GM23338 (cell line): Measurements from ENCODE around the gene SELENOK. TPM values are rescaled to one million over a fixed set of nuclear protein-coding genes. Genes with fewer than 3 reads are reported as not detected.

Experiments used
- ATAC-seq: fragments of 200-7000 bp; cut with Tn5 transposase; 3 replicates; pipeline ENCODE4 v1.9.1; 2020
- DNase-seq: peaks from one replicate; pipeline ENCODE4 v3.0.0-alpha.2; 2015; ENCODE audit warnings: low spot score
- H2AFZ ChIP-seq: fragments of 200-600 bp; sonication (generic); 2 replicates; pipeline ENCODE4 v1.8.0; 2016; ENCODE audit warnings: antibody characterized with exemption, mild to moderate bottlenecking, moderate library complexity
- H3F3A ChIP-seq: fragments of 200-600 bp; sonication (generic); replicated peaks from 2 replicates; pipeline ENCODE4 v1.8.0; 2017; ENCODE audit warnings: antibody characterized with exemption, mixed run types, low read depth
- H3K27ac ChIP-seq: fragments of 200-600 bp; sonication (generic); 2 replicates; pipeline ENCODE4 v1.6.1; 2016; ENCODE audit warnings: low read depth
- H3K27me3 ChIP-seq: fragments of 200-600 bp; sonication (generic); 2 replicates; pipeline ENCODE4 v1.8.0; 2016; ENCODE audit warnings: mild to moderate bottlenecking, mixed run types, moderate library complexity; ENCODE audit not compliant: insufficient read depth
- H3K36me3 ChIP-seq: fragments of 200-600 bp; sonication (generic); 2 replicates; pipeline ENCODE4 v1.8.0; 2016; ENCODE audit warnings: mild to moderate bottlenecking; ENCODE audit not compliant: insufficient read depth
- H3K4me1 ChIP-seq: fragments of 200-600 bp; sonication (generic); 2 replicates; pipeline ENCODE4 v1.8.0; 2016; ENCODE audit warnings: mild to moderate bottlenecking, moderate library complexity; ENCODE audit not compliant: insufficient read depth
- H3K4me2 ChIP-seq: fragments of 200-600 bp; sonication (generic); 2 replicates; pipeline ENCODE4 v1.7.1; 2017; ENCODE audit warnings: mixed run types
- H3K4me3 ChIP-seq: fragments of 200-600 bp; sonication (generic); 2 replicates; pipeline ENCODE4 v1.6.1; 2016; ENCODE audit warnings: mixed run types
- H3K79me2 ChIP-seq: fragments of 200-600 bp; sonication (generic); replicated peaks from 2 replicates; pipeline ENCODE4 v1.8.0; 2017; ENCODE audit warnings: mild to moderate bottlenecking; ENCODE audit not compliant: insufficient read depth
- H3K9me2 ChIP-seq: fragments of 200-600 bp; sonication (generic); 2 replicates; pipeline ENCODE4 v1.8.0; 2017; ENCODE audit not compliant: insufficient read depth
- H4K20me1 ChIP-seq: fragments of 200-600 bp; sonication (generic); replicated peaks from 2 replicates; pipeline ENCODE4 v1.8.0; 2017; ENCODE audit warnings: mild to moderate bottlenecking; ENCODE audit not compliant: insufficient read depth
- H3K27ac Mint-ChIP-seq: 2 replicates; pipeline ENCODE4 v1.8.0; 2020; ENCODE audit warnings: inconsistent platforms, mild to moderate bottlenecking, moderate library complexity, mixed read lengths
- H3K27me3 Mint-ChIP-seq: 3 replicates; pipeline ENCODE4 v1.8.0; 2022; ENCODE audit warnings: low read depth, mild to moderate bottlenecking, moderate library complexity, mixed read lengths, inconsistent platforms; ENCODE audit not compliant: insufficient read depth, poor library complexity
- H3K36me3 Mint-ChIP-seq: 3 replicates; pipeline ENCODE4 v1.8.0; 2021; ENCODE audit warnings: low read depth, mild to moderate bottlenecking, inconsistent platforms, moderate library complexity, mixed read lengths
- H3K4me1 Mint-ChIP-seq: 3 replicates; pipeline ENCODE4 v1.8.0; 2020; ENCODE audit warnings: mild to moderate bottlenecking, inconsistent platforms, mixed read lengths
- H3K4me3 Mint-ChIP-seq: 3 replicates; pipeline ENCODE4 v1.8.0; 2021; ENCODE audit warnings: moderate library complexity, mild to moderate bottlenecking, inconsistent platforms, mixed read lengths
- H3K9me3 Mint-ChIP-seq: 3 replicates; pipeline ENCODE4 v1.8.0; 2020; ENCODE audit warnings: moderate library complexity, mild to moderate bottlenecking, inconsistent platforms, mixed read lengths
- CREB1 ChIP-seq: fragments of 250-450 bp; sonication (Bioruptor Pico); IDR thresholded peaks from 2 replicates; pipeline ENCODE4 v1.5.0; 2020; ENCODE audit warnings: low read depth, mild to moderate bottlenecking, moderate library complexity
- CTCF ChIP-seq, 2 experiments: fragments of 200-600 bp in 1 of 2; sonication (generic) in 1 of 2; conservative IDR thresholded peaks; 2 replicates each; pipeline versions ENCODE4 v1.5.1 to v1.6.1; 2016 to 2017; ENCODE audit warnings: antibody characterized with exemption in 2 of 2, low read depth in 2 of 2, mild to moderate bottlenecking in 2 of 2, moderate library complexity in 1 of 2
- ETS1 ChIP-seq: IDR thresholded peaks from 2 replicates; pipeline ENCODE4 v1.6.1; 2016; ENCODE audit warnings: antibody characterized with exemption
- EZH2 ChIP-seq: fragments of 200-600 bp; sonication (generic); IDR thresholded peaks from one replicate; pipeline ENCODE4 v1.8.0; 2017; ENCODE audit warnings: antibody characterized with exemption, mild to moderate bottlenecking, low read depth; ENCODE audit not compliant: unreplicated experiment
- EZH2phosphoT487 ChIP-seq: fragments of 200-600 bp; sonication (generic); IDR thresholded peaks from one replicate; pipeline ENCODE4 v1.8.1; 2018; ENCODE audit warnings: antibody characterized with exemption; ENCODE audit not compliant: unreplicated experiment
- JUNB ChIP-seq: IDR thresholded peaks from one replicate; pipeline ENCODE4 v1.6.1; 2016; ENCODE audit warnings: antibody characterized with exemption; ENCODE audit not compliant: unreplicated experiment
- NANOG ChIP-seq: IDR thresholded peaks from 2 replicates; pipeline ENCODE4 v1.6.1; 2016; ENCODE audit warnings: antibody characterized with exemption, borderline replicate concordance
- POLR2AphosphoS5 ChIP-seq: IDR thresholded peaks from 2 replicates; pipeline ENCODE4 v1.6.1; 2016; ENCODE audit warnings: antibody characterized with exemption, low read depth
- REST ChIP-seq: IDR thresholded peaks from one replicate; pipeline ENCODE4 v1.6.1; 2018; ENCODE audit warnings: antibody characterized with exemption; ENCODE audit not compliant: unreplicated experiment
- STAT1 ChIP-seq: IDR thresholded peaks from one replicate; pipeline ENCODE4 v1.6.1; 2016; ENCODE audit warnings: antibody characterized with exemption; ENCODE audit not compliant: unreplicated experiment
- ZNF331 ChIP-seq: fragments of 250-450 bp; sonication (Bioruptor Pico); IDR thresholded peaks from 2 replicates; pipeline ENCODE4 v1.5.0; 2020; ENCODE audit warnings: low read depth, mild to moderate bottlenecking, moderate library complexity
- ZNF462 ChIP-seq: fragments of 250-450 bp; sonication (Bioruptor Pico); IDR thresholded peaks from 2 replicates; pipeline ENCODE4 v1.5.0; 2020; ENCODE audit warnings: mild to moderate bottlenecking, moderate library complexity
- polyA plus RNA-seq: library from polyadenylated mRNA; unstranded; fragments of >200 nt; fragmentation: Nextera tagmentation; extraction: Ambion mirVana; gene quantifications from 2 replicates; pipeline ENCODE4 v1.2.1, GENCODE V29; 2016
- total RNA-seq: library from RNA; depleted of rRNA; stranded (reverse); fragments of >200 nt; shearing (Covaris generic); gene quantifications from 2 replicates; pipeline ENCODE4 v1.2.3, GENCODE V29; 2014

Gene SELENOK
- total and polyA plus RNA-seq, 2 experiments from 2014 or later: 21.4 to 168 TPM

- no peak for TF ChIP-seq ETS1
- no peak for TF ChIP-seq POLR2AphosphoS5
- no peak for TF ChIP-seq REST
- TF ChIP-seq ZNF462 (CRISPR knock-in tag): no peak
- TF ChIP-seq CTCF (conservative IDR thresholded peaks at IDR 0.05; ENCODE audit: low read depth in 2 of 2): no peak
- no peak for TF ChIP-seq EZH2phosphoT487
- no peak for TF ChIP-seq JUNB
- no peak for TF ChIP-seq ZNF331
- no peak for TF ChIP-seq STAT1
- no peak for TF ChIP-seq CREB1 (CRISPR knock-in tag)
- TF ChIP-seq EZH2: no peak
- no peak for TF ChIP-seq NANOG
- no peaks in the 10 kb centered on the region for H3K4me1 ChIP-seq
- Mint-ChIP-seq H3K27me3 (no peaks in the 10 kb centered on the region), H3K9me3 (no peaks in the 10 kb centered on the region), H3K27ac (no peak overlapping the region), H3K4me1 (no peaks in the 10 kb centered on the region), H3K4me3 (no peak overlapping the region), H3K36me3 (peaks cover 34% of the 10 kb centered on the region)
- no peak overlapping the region for H3K4me3 ChIP-seq
- ATAC-seq: no peak
- peaks cover 5% of the 10 kb centered on the region; the same call in 1 of the 2 replicates for H3K36me3 ChIP-seq
- no peak overlapping the region for H3K27ac ChIP-seq
- H3F3A ChIP-seq: no peaks in the 10 kb centered on the region
- H2AFZ ChIP-seq: no peak overlapping the region
- no peaks in the 10 kb centered on the region for H3K79me2 ChIP-seq
- DNase-seq: no peak
- no peak overlapping the region for H3K4me2 ChIP-seq
- no peaks in the 10 kb centered on the region for H3K27me3 ChIP-seq
- H4K20me1 ChIP-seq: no peaks in the 10 kb centered on the region; the same call in 1 of the 2 replicates
- no peaks in the 10 kb centered on the region for H3K9me2 ChIP-seq
Observed at GRCh38 chr3:53862241-53862640, 29.4 kb downstream of the SELENOK start.
